ENCODE measurements around the gene GRAMD1A. TPM values are rescaled to one million over a fixed set of nuclear protein-coding genes. Genes with fewer than 3 reads are reported as not detected.
A peak's percentile ranks its signal among the peaks of the same experiment; 100 is the strongest.
"Not testable (repeated sequence)": the region's sequence is repeated elsewhere in the genome, so short reads cannot be mapped to it uniquely, and the experiment has no call there.

The GRAMD1A gene
- total RNA-seq, 1 donor from 2014 or later: 88.0 TPM

GRCh38 chr19:34994286-34994642 is 5.9 kb upstream of the GRAMD1A start:
- Histone ChIP-seq H3K4me3 (ENCODE audit: low read depth, low read length) (no peak overlapping the region), H3K27me3 (ENCODE audit: control insufficient read depth, insufficient read depth, low read length) (no peaks in the 10 kb centered on the region), H3K36me3 (ENCODE audit: control insufficient read depth, insufficient read depth, low read length) (no peaks in the 10 kb centered on the region)
- no peak for TF ChIP-seq CTCF (IDR thresholded peaks at IDR 0.05; ENCODE audit: insufficient read depth, low read length, poor library complexity, severe bottlenecking)
- no peak for DNase-seq (ENCODE audit: low read depth)

GRCh38 chr19:34994643-34995541 is 5.2 kb upstream of the GRAMD1A start:
- DNase-seq (ENCODE audit: low read depth): no peak
- Histone ChIP-seq H3K27me3 (ENCODE audit: control insufficient read depth, insufficient read depth, low read length) (no peaks in the 10 kb centered on the region), H3K4me3 (ENCODE audit: low read depth, low read length) (no peak overlapping the region), H3K36me3 (ENCODE audit: control insufficient read depth, insufficient read depth, low read length) (no peaks in the 10 kb centered on the region)
- TF ChIP-seq CTCF (IDR thresholded peaks at IDR 0.05; ENCODE audit: insufficient read depth, low read length, poor library complexity, severe bottlenecking): no peak

- Histone ChIP-seq H3K4me3 (ENCODE audit: low read depth, low read length) (no peak overlapping the region), H3K27me3 (ENCODE audit: control insufficient read depth, insufficient read depth, low read length) (no peaks in the 10 kb centered on the region), H3K36me3 (ENCODE audit: control insufficient read depth, insufficient read depth, low read length) (no peaks in the 10 kb centered on the region)
- no peak for TF ChIP-seq CTCF (IDR thresholded peaks at IDR 0.05; ENCODE audit: insufficient read depth, low read length, poor library complexity, severe bottlenecking)
- no peak for DNase-seq (ENCODE audit: low read depth)
These were observed 4.6 kb upstream of the GRAMD1A start for GRCh38 chr19:34995551-34995950.

GRCh38 chr19:34997071-34997617 is 3.0 kb upstream of the GRAMD1A start:
- H3K36me3 ChIP-seq (ENCODE audit: control insufficient read depth, insufficient read depth, low read length): no peaks in the 10 kb centered on the region
- no peaks in the 10 kb centered on the region for H3K27me3 ChIP-seq (ENCODE audit: control insufficient read depth, insufficient read depth, low read length)
- H3K4me3 ChIP-seq (ENCODE audit: low read depth, low read length): no peak overlapping the region
- TF ChIP-seq CTCF (IDR thresholded peaks at IDR 0.05; ENCODE audit: insufficient read depth, low read length, poor library complexity, severe bottlenecking): no peak
- DNase-seq (ENCODE audit: low read depth): no peak

GRCh38 chr19:34998224-34998623 is 1.9 kb upstream of the GRAMD1A start:
- not testable (repeated sequence) for H3K36me3 ChIP-seq (ENCODE audit: control insufficient read depth, insufficient read depth, low read length); H3K27me3 ChIP-seq (ENCODE audit: control insufficient read depth, insufficient read depth, low read length); H3K4me3 ChIP-seq (ENCODE audit: low read depth, low read length); DNase-seq (ENCODE audit: low read depth)

GRCh38 chr19:34998777-34999497 is 1.2 kb upstream of the GRAMD1A start:
- Histone ChIP-seq H3K36me3 (ENCODE audit: control insufficient read depth, insufficient read depth, low read length) (no peaks in the 10 kb centered on the region), H3K4me3 (ENCODE audit: low read depth, low read length) (peak overlapping the region; percentile 91), H3K27me3 (ENCODE audit: control insufficient read depth, insufficient read depth, low read length) (no peaks in the 10 kb centered on the region)
- no peak for TF ChIP-seq CTCF (IDR thresholded peaks at IDR 0.05; ENCODE audit: insufficient read depth, low read length, poor library complexity, severe bottlenecking)
- DNase-seq (ENCODE audit: low read depth): no peak

Measured in kidney epithelial cell (primary cell).